ENCODE data around the gene RPS21. TPM values are rescaled to one million over a fixed set of nuclear protein-coding genes. Genes with fewer than 3 reads are reported as not detected.

RPS21 gene
- total RNA-seq, 4 donors from 2014 or later, result 819 to 3,701 (median 3,102) TPM

DNA sequence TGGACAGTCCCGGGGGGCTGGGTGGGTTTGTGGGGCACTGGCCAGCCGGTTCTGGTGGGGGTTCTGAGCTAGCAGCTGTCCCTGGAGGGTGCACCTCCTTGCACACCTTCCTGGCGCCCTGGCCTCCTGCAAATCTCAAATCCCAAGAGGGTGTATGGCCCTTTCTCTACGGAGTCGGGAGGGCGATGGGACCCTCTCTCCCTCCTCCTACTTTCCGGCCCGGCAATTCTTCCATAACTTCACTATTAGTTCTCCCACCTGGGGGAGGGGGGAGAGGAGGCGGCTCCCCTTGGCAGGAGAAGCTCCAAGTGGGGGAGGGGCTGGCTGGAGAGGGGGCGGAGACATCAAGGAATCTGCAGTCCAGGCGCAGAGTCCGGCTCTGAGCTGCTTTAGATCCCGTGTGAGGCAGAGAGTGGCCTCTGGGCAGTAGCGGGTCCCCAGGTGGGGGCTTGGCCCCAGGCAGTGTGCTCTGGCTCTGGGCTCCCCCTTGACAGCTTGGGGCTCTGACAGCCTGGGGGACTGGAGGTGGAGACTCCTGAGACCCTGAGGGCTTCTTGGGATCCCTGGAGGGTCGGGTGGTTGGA lies 18.4 kb upstream of the RPS21 start:
- Histone ChIP-seq H3K36me3 (no peaks in the 10 kb centered on the region), H3K4me1 (peaks cover 65 to 91% (median 73%) of the 10 kb centered on the region in 3 donors), H3K27ac (peak overlapping the region; percentile 85 to 99 (median 97)), H3K9me3 (no peaks in the 10 kb centered on the region), H3K27me3 (peaks cover 0 to 33% (median 0%) of the 10 kb centered on the region in 4 donors), H3K4me3 (peak overlapping the region in 3 of 4 donors; percentile 69 to 95 (median 87))
- intact Hi-C loops (cut with DNase I), result no loop called here
- DNase-seq, result no peak
- TF ChIP-seq, protein P1, sequence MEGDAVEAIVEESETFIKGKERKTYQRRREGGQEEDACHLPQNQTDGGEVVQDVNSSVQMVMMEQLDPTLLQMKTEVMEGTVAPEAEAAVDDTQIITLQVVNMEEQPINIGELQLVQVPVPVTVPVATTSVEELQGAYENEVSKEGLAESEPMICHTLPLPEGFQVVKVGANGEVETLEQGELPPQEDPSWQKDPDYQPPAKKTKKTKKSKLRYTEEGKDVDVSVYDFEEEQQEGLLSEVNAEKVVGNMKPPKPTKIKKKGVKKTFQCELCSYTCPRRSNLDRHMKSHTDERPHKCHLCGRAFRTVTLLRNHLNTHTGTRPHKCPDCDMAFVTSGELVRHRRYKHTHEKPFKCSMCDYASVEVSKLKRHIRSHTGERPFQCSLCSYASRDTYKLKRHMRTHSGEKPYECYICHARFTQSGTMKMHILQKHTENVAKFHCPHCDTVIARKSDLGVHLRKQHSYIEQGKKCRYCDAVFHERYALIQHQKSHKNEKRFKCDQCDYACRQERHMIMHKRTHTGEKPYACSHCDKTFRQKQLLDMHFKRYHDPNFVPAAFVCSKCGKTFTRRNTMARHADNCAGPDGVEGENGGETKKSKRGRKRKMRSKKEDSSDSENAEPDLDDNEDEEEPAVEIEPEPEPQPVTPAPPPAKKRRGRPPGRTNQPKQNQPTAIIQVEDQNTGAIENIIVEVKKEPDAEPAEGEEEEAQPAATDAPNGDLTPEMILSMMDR (IDR thresholded peaks at IDR 0.05), result no peak
- TF ChIP-seq POLR2A (IDR thresholded peaks at IDR 0.05), result no peak
- 0% methylated on average over 2 to 3 of the region's 15 CpGs for WGBS, 2 donors

DNA sequence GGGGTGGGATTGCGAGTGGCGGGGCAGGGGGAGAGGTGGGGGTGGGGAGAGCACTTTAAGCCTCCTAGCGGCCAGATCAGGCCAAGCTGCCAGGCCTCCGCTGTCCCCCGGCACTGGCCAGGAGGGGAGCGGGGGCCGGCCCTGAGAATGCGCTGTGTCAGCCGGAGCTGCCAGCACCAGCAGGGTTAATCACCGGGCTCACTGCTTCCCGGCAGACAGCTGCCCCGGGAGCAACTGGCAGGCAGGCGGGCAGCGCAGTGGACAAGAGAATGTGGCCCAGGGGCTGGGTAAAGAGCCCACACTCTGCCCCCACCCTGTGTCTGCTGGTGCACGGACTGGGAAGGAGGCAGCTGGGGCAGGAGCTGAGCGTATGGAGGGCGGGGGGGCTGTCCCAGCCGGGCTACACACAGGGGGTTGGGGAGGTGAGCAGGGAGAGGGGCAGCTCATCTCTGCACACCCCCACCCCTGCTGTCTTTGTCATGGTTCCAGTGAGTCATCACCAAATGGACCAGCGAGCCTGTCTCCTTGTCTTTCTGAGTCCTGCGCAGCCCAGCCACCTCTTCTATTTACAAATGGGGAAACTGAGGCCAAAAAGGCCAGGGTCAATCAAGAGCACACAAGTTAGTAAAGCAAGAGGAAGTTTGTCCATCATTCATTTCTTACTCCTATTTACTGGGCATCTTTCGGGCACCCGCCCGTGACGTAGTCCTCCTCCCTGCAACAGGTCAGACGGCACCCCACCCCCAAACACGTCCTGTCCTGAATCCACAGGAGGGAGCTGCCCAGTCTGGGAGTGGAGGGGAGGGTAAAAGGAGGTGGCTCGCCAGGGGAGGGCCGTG lies 17.7 kb upstream of the RPS21 start:
- Histone ChIP-seq H3K4me3 (peak overlapping the region in 3 of 4 donors; percentile 12 to 95 (median 87)), H3K9me3 (no peaks in the 10 kb centered on the region), H3K36me3 (no peaks in the 10 kb centered on the region), H3K27me3 (peaks cover 0 to 33% (median 0%) of the 10 kb centered on the region in 4 donors), H3K4me1 (peaks cover 58 to 88% (median 66%) of the 10 kb centered on the region in 3 donors), H3K27ac (peak overlapping the region; percentile 85 to 99 (median 97))
- 22 to 39% methylated on average over 3 to 11 of the region's 28 CpGs for WGBS, 2 donors
- no peak for TF ChIP-seq POLR2A (IDR thresholded peaks at IDR 0.05)
- TF ChIP-seq, protein P1 (IDR thresholded peaks at IDR 0.05), result peak in 3 of 6 experiments; percentile 21 to 42 (median 28)
- no peak for DNase-seq
- intact Hi-C loops (cut with DNase I), result no loop called here

DNA sequence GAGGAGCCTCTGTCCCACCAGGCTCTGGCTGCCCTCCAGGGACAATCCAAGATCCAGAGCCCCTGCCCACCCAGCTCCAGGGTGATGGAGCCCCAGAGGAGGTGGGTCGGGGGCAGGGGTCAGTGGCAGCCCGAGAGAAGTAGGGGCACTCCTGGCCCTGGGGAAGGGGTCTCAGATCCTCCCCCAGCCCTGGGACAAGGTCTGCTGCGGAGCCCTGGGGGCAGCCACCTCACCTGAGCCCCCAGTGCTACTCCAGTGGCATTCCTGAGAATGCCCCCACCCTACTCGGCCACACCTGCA lies 17.1 kb upstream of the RPS21 start:
- H3K27me3 ChIP-seq, result peaks cover 0 to 39% (median 0%) of the 10 kb centered on the region in 4 donors
- peaks cover 58 to 88% (median 66%) of the 10 kb centered on the region in 3 donors for H3K4me1 ChIP-seq
- no CpG with 5 or more reads among the region's 4 CpGs for WGBS, 2 donors
- H3K27ac ChIP-seq, result peak overlapping the region; percentile 85 to 99 (median 97)
- no peaks in the 10 kb centered on the region for H3K9me3 ChIP-seq
- intact Hi-C loops (cut with DNase I), result no loop called here
- DNase-seq, result no peak
- TF ChIP-seq POLR2A (IDR thresholded peaks at IDR 0.05), result no peak
- TF ChIP-seq, protein P1 (IDR thresholded peaks at IDR 0.05), result no peak
- H3K4me3 ChIP-seq, result no peak overlapping the region
- H3K36me3 ChIP-seq, result no peaks in the 10 kb centered on the region

DNA sequence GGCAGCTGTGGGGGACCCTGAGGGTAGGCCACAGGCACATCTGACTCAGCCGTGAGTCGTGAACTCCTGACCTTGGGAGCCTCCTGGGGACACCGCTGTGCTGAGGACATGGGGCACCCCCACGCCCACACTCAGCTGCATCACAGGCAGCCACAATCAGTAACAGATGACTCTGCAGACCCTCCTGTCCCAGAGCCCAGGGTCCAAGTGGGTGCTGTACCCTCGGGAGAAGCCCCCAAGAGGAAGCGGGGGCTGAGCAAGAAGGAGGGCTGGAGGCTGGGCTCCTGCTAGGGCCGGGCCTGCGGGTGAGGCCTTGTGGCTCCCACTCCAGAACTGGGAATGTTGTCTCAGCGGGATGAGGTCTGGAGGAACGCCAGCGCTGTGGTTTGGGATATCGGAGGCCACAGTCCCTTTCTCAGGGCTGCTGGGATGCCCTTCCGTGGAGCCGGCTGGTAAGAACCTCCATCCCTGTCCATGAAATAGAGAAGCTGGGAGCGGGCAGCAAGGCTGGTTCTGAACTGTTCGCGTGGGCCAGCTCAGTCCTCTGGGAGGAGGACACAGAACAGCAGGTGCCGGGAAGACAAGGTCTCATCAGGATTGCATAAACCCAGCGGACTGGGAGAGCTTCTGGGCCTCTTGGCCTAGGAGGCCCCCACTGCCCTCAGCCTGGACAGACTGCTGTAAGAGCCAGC lies 16.6 kb upstream of the RPS21 start:
- peak overlapping the region; percentile 85 to 99 (median 97) for H3K27ac ChIP-seq
- no peak overlapping the region for H3K4me3 ChIP-seq
- no peak for DNase-seq
- no peaks in the 10 kb centered on the region for H3K36me3 ChIP-seq
- peaks cover 0 to 39% (median 0%) of the 10 kb centered on the region in 4 donors for H3K27me3 ChIP-seq
- H3K4me1 ChIP-seq, result peaks cover 58 to 88% (median 66%) of the 10 kb centered on the region in 3 donors
- 53% methylated on average over 7 of the region's 19 CpGs; no CpG with 5 or more reads in 1 of the 2 donors for WGBS, 2 donors
- H3K9me3 ChIP-seq, result no peaks in the 10 kb centered on the region
- intact Hi-C loops (cut with DNase I), result no loop called here
- TF ChIP-seq POLR2A (IDR thresholded peaks at IDR 0.05), result no peak
- TF ChIP-seq, protein P1 (IDR thresholded peaks at IDR 0.05), result no peak
